Hepatocyte (in vitro differentiated cells): Measurements from ENCODE around the gene RAD51D.

Experiments
- EZH2 ChIP-seq: fragments of 200-600 bp; sonication (generic); IDR thresholded peaks from 2 replicates; pipeline ENCODE4 v1.6.1; 2016; ENCODE audit warnings: antibody characterized with exemption, mild to moderate bottlenecking, borderline replicate concordance
- EZH2phosphoT487 ChIP-seq: fragments of 200-600 bp; sonication (generic); IDR thresholded peaks from one replicate; pipeline ENCODE4 v1.6.1; 2018; ENCODE audit warnings: antibody characterized with exemption, mild to moderate bottlenecking, low read depth, moderate library complexity; ENCODE audit not compliant: unreplicated experiment, severe bottlenecking
- TF ChIP-seq, protein P1 (sequence below): fragments of 200-600 bp; sonication (generic); IDR thresholded peaks from 2 replicates; pipeline ENCODE4 v1.5.1; 2016; ENCODE audit warnings: antibody characterized with exemption, mild to moderate bottlenecking; ENCODE audit not compliant: poor library complexity

- TF ChIP-seq, protein P1, sequence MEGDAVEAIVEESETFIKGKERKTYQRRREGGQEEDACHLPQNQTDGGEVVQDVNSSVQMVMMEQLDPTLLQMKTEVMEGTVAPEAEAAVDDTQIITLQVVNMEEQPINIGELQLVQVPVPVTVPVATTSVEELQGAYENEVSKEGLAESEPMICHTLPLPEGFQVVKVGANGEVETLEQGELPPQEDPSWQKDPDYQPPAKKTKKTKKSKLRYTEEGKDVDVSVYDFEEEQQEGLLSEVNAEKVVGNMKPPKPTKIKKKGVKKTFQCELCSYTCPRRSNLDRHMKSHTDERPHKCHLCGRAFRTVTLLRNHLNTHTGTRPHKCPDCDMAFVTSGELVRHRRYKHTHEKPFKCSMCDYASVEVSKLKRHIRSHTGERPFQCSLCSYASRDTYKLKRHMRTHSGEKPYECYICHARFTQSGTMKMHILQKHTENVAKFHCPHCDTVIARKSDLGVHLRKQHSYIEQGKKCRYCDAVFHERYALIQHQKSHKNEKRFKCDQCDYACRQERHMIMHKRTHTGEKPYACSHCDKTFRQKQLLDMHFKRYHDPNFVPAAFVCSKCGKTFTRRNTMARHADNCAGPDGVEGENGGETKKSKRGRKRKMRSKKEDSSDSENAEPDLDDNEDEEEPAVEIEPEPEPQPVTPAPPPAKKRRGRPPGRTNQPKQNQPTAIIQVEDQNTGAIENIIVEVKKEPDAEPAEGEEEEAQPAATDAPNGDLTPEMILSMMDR: no peak
- no peak for TF ChIP-seq EZH2
- no peak for TF ChIP-seq EZH2phosphoT487
Observed at GRCh38 chr17:35044181-35044580, 75.5 kb downstream of the RAD51D start.
